ENCODE results near the gene CCDC14. TPM values are rescaled to one million over a fixed set of nuclear protein-coding genes. Genes with fewer than 3 reads are reported as not detected.

Gene CCDC14
- total RNA-seq, 1 experiment from 2014 or later, result 62.5 TPM

GRCh38 chr3:123952844-123953520 is 8.0 kb downstream of the CCDC14 start:
- Histone ChIP-seq H3K9ac (ENCODE audit: extremely low read depth, insufficient read length, low read length) (no peak overlapping the region), H3K18ac (ENCODE audit: insufficient read length, low read depth, low read length) (no peak overlapping the region), H3T11ph (ENCODE audit: low read length) (no peak overlapping the region), H4K20me1 (ENCODE audit: control insufficient read depth, insufficient read depth, insufficient read length) (no peaks in the 10 kb centered on the region), H4K8ac (replicated peaks; ENCODE audit: insufficient read length, low read depth, low read length) (no peak overlapping the region), H3K4me1 (ENCODE audit: insufficient read depth, low read length) (no peaks in the 10 kb centered on the region), H3K23ac (ENCODE audit: insufficient read length, low read depth, low read length) (no peak overlapping the region), H2BK20ac (ENCODE audit: low read depth, low read length, poor library complexity, severe bottlenecking) (no peak overlapping the region), H4K5ac (ENCODE audit: insufficient read length, low read depth, low read length) (no peak overlapping the region), H2AFZ (ENCODE audit: low read length) (no peak overlapping the region), H3K9me3 (ENCODE audit: control insufficient read depth, low read depth, low read length) (no peaks in the 10 kb centered on the region), H3K79me1 (ENCODE audit: insufficient read depth, low read depth, low read length, poor library complexity, severe bottlenecking) (no peaks in the 10 kb centered on the region), H3K79me2 (ENCODE audit: insufficient read depth, low read length) (0 out of 2 replicates have a peak, but pooled peaks cover under 1% of the 10 kb centered on the region), H2BK120ac (ENCODE audit: low read depth, low read length, poor library complexity, severe bottlenecking) (no peak overlapping the region), H2BK15ac (ENCODE audit: low read depth, low read length) (no peak overlapping the region), H3K4ac (ENCODE audit: low read depth, low read length) (no peak overlapping the region), H3K23me2 (ENCODE audit: insufficient read length, low read depth, low read length, poor library complexity, severe bottlenecking) (no peaks in the 10 kb centered on the region), H2AK5ac (ENCODE audit: insufficient read length, low read length) (no peak overlapping the region), H3K56ac (ENCODE audit: insufficient read length, low read depth, low read length) (no peak overlapping the region), H3K14ac (ENCODE audit: insufficient read depth, low read length) (no peak overlapping the region), H3K27ac (ENCODE audit: insufficient read length, low read depth, low read length) (no peak overlapping the region), H4K91ac (ENCODE audit: insufficient read length, low read depth, low read length) (no peak overlapping the region), H3K4me2 (ENCODE audit: insufficient read depth, insufficient read length, low read length) (no peak overlapping the region), H3K27me3 (ENCODE audit: insufficient read depth, low read length) (no peaks in the 10 kb centered on the region), H2BK5ac (ENCODE audit: insufficient read length, low read length) (no peak overlapping the region), H2BK12ac (ENCODE audit: insufficient read length, low read depth, low read length) (no peak overlapping the region)
- no peak overlapping the region for H3K27ac Mint-ChIP-seq
- H3K27me3 Mint-ChIP-seq (ENCODE audit: low read depth), result no peaks in the 10 kb centered on the region
- H3K9me3 Mint-ChIP-seq, result no peaks in the 10 kb centered on the region
- no peak for DNase-seq
- no peaks in the 10 kb centered on the region for H3K4me1 Mint-ChIP-seq
- WGBS (ENCODE audit: extremely low coverage, insufficient read length, low lambda C conversion rate), result no CpG with 5 or more reads among the region's 4 CpGs
- no peak overlapping the region for H3K4me3 Mint-ChIP-seq
- TF ChIP-seq CTCF (conservative IDR thresholded peaks at IDR 0.05), result no peak
- H3K36me3 Mint-ChIP-seq (ENCODE audit: insufficient read depth in 1 of 3, low read depth in 3 of 3), result peaks cover 7 to 58% (median 57%) of the 10 kb centered on the region in 3 experiments; a peak in 5 of 7 replicates

Measured in H9 (cell line).